Liver (tissue), 9 donors: ENCODE results near the gene TBCD. TPM values are rescaled to one million over a fixed set of nuclear protein-coding genes. Genes with fewer than 3 reads are reported as not detected.

ENCODE experiments used
- DNase-seq: peaks from one replicate; pipeline ENCODE4 v3.0.0-alpha.2; 2017; ENCODE audit warnings: low spot score
- H3K27ac ChIP-seq, 2 donors: one replicate each; pipeline ENCODE4 v1.7.0; 2013; ENCODE audit warnings: inconsistent platforms in 2 of 2, low read length in 2 of 2, control low read depth in 1 of 2, low read depth in 1 of 2, mild to moderate bottlenecking in 1 of 2
- H3K27me3 ChIP-seq, 4 donors: one replicate each; pipeline versions ENCODE4 v1.6.1 to v1.7.0; 2013; ENCODE audit warnings: low read length in 3 of 4, inconsistent platforms in 1 of 4, mild to moderate bottlenecking in 1 of 4, moderate library complexity in 1 of 4; ENCODE audit not compliant: control insufficient read depth in 4 of 4, insufficient read depth in 4 of 4
- H3K36me3 ChIP-seq, 4 donors: one replicate each; pipeline versions ENCODE4 v1.6.1 to v1.7.0; 2013; ENCODE audit warnings: low read length in 3 of 4, mild to moderate bottlenecking in 3 of 4, low read depth in 1 of 4, moderate library complexity in 1 of 4; ENCODE audit not compliant: control insufficient read depth in 4 of 4, insufficient read depth in 3 of 4
- H3K4me1 ChIP-seq, 4 donors: one replicate each; pipeline versions ENCODE4 v1.6.1 to v1.7.0; 2013; ENCODE audit warnings: low read length in 3 of 4, mild to moderate bottlenecking in 3 of 4, moderate library complexity in 1 of 4; ENCODE audit not compliant: control insufficient read depth in 4 of 4, insufficient read depth in 4 of 4
- H3K4me3 ChIP-seq, 3 donors: one replicate each; pipeline versions ENCODE4 v1.6.1 to v1.7.0; 2013; ENCODE audit warnings: low read length in 3 of 3, control low read depth in 1 of 3, low read depth in 1 of 3, mild to moderate bottlenecking in 1 of 3
- H3K9ac ChIP-seq, 2 donors: one replicate each; pipeline ENCODE4 v1.7.0; 2013; ENCODE audit warnings: low read length in 2 of 2, mild to moderate bottlenecking in 2 of 2, moderate library complexity in 2 of 2, control low read depth in 1 of 2, low read depth in 1 of 2
- H3K9me3 ChIP-seq, 4 donors: one replicate each; pipeline versions ENCODE4 v1.6.1 to v1.7.0; 2013; ENCODE audit warnings: low read length in 3 of 4; ENCODE audit not compliant: control insufficient read depth in 4 of 4
- ATF3 ChIP-seq: IDR thresholded peaks from 2 replicates; pipeline ENCODE4 v1.6.1; 2016; ENCODE audit warnings: antibody characterized with exemption
- CTCF ChIP-seq: fragments of 150-350 bp; IDR thresholded peaks from 2 replicates; pipeline ENCODE4 v1.5.1; 2017; ENCODE audit warnings: improper control_type of control experiment, low read depth, low read length; ENCODE audit not compliant: missing input control
- EGR1 ChIP-seq, 2 donors: IDR thresholded peaks; 2 replicates each; pipeline ENCODE4 v1.6.1; 2016 to 2018; ENCODE audit warnings: antibody characterized with exemption in 2 of 2, low read depth in 2 of 2
- FOXA1 ChIP-seq: IDR thresholded peaks from 2 replicates; pipeline ENCODE4 v1.6.1; 2016; ENCODE audit warnings: antibody characterized with exemption
- FOXA2 ChIP-seq: IDR thresholded peaks from 2 replicates; pipeline ENCODE4 v1.6.1; 2016; ENCODE audit warnings: antibody characterized with exemption
- GABPA ChIP-seq, 2 donors: IDR thresholded peaks in 1 of 2; conservative IDR thresholded peaks in 1 of 2; 2 replicates each; pipeline ENCODE4 v1.6.1; 2016; ENCODE audit warnings: antibody characterized with exemption in 2 of 2, mild to moderate bottlenecking in 1 of 2, moderate library complexity in 1 of 2
- HNF4A ChIP-seq, 2 donors: conservative IDR thresholded peaks; 2 replicates each; pipeline ENCODE4 v1.6.1; 2016; ENCODE audit warnings: antibody characterized with exemption in 2 of 2, mild to moderate bottlenecking in 2 of 2
- HNF4G ChIP-seq: IDR thresholded peaks from 2 replicates; pipeline ENCODE4 v1.6.1; 2016; ENCODE audit warnings: antibody characterized with exemption
- NR2F2 ChIP-seq: IDR thresholded peaks from 2 replicates; pipeline ENCODE4 v1.6.1; 2016; ENCODE audit warnings: antibody characterized with exemption
- RAD21 ChIP-seq, 2 donors: IDR thresholded peaks; 2 replicates each; pipeline ENCODE4 v1.6.1; 2016; ENCODE audit warnings: antibody characterized with exemption in 2 of 2, mild to moderate bottlenecking in 2 of 2
- REST ChIP-seq: IDR thresholded peaks from 2 replicates; pipeline ENCODE4 v1.6.1; 2016; ENCODE audit warnings: antibody characterized with exemption, mild to moderate bottlenecking
- RXRA ChIP-seq, 2 donors: IDR thresholded peaks; 2 replicates each; pipeline ENCODE4 v1.6.1; 2017 to 2018; ENCODE audit warnings: antibody characterized with exemption in 2 of 2, mild to moderate bottlenecking in 1 of 2
- SP1 ChIP-seq: IDR thresholded peaks from 2 replicates; pipeline ENCODE4 v1.6.1; 2018; ENCODE audit warnings: antibody characterized with exemption, mild to moderate bottlenecking
- TAF1 ChIP-seq: conservative IDR thresholded peaks from 2 replicates; pipeline ENCODE4 v1.6.1; 2016; ENCODE audit warnings: antibody characterized with exemption, mild to moderate bottlenecking
- YY1 ChIP-seq: IDR thresholded peaks from 2 replicates; pipeline ENCODE4 v1.6.1; 2016; ENCODE audit warnings: antibody characterized with exemption, mild to moderate bottlenecking
- WGBS: extraction: QIAGEN DNeasy Blood & Tissue Kit; methylation state at CpG from one replicate; pipeline ENCODE4 v1.1.7; 2013; 5-methylcytosine and 5-hydroxymethylcytosine counted together
- polyA plus RNA-seq, 2 donors: library from polyadenylated mRNA; stranded (reverse) in 1 of 2; unstranded in 1 of 2; fragments of 200-250 nt in 1 of 2; fragments of >200 nt in 1 of 2; fragmentation: Nextera tagmentation in 1 of 2; extraction: Ambion mirVana in 1 of 2; gene quantifications; one replicate each; pipeline versions ENCODE4 v1.2.1 to v1.2.3, GENCODE V29; 2013 to 2015
- total RNA-seq, 2 donors: library from RNA; depleted of rRNA; stranded (reverse); fragments of >200 nt; gene quantifications; one replicate each; pipeline ENCODE4 v1.2.3, GENCODE V29; 2014
- TF ChIP-seq, protein P1 (sequence below): IDR thresholded peaks from 2 replicates; pipeline ENCODE4 v1.6.1; 2016; ENCODE audit warnings: antibody characterized with exemption
- TF ChIP-seq, protein P2 (sequence below): IDR thresholded peaks from 2 replicates; pipeline ENCODE4 v1.6.1; 2016; ENCODE audit warnings: antibody characterized with exemption
- donor health status: healthy.
- donor health status: healthy.
- donor health status: healthy.
- donor health status: healthy.
- donor health status: healthy.

TBCD gene
- total and polyA plus RNA-seq, 4 donors = 29.8 to 42.2 (median 33.0) TPM

- DNase-seq = no peak
- Histone ChIP-seq H3K4me1 (no peaks in the 10 kb centered on the region), H3K9ac (no peak overlapping the region), H3K27ac (no peak overlapping the region), H3K4me3 (no peak overlapping the region), H3K36me3 (peaks cover 6 to 52% (median 17%) of the 10 kb centered on the region in 4 donors), H3K9me3 (no peaks in the 10 kb centered on the region), H3K27me3 (no peaks in the 10 kb centered on the region)
- TF ChIP-seq, protein P1, sequence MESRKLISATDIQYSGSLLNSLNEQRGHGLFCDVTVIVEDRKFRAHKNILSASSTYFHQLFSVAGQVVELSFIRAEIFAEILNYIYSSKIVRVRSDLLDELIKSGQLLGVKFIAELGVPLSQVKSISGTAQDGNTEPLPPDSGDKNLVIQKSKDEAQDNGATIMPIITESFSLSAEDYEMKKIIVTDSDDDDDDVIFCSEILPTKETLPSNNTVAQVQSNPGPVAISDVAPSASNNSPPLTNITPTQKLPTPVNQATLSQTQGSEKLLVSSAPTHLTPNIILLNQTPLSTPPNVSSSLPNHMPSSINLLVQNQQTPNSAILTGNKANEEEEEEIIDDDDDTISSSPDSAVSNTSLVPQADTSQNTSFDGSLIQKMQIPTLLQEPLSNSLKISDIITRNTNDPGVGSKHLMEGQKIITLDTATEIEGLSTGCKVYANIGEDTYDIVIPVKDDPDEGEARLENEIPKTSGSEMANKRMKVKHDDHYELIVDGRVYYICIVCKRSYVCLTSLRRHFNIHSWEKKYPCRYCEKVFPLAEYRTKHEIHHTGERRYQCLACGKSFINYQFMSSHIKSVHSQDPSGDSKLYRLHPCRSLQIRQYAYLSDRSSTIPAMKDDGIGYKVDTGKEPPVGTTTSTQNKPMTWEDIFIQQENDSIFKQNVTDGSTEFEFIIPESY = no peak
- TF ChIP-seq CTCF (no peak), SP1 (no peak), EGR1 (IDR thresholded peaks at IDR 0.05; ENCODE audit: low read depth in 2 of 2) (no peak), FOXA1 (no peak), RXRA (IDR thresholded peaks at IDR 0.05) (no peak), NR2F2 (no peak), TAF1 (no peak), YY1 (no peak), RAD21 (IDR thresholded peaks at IDR 0.05) (no peak), HNF4A (conservative IDR thresholded peaks at IDR 0.05) (no peak), GABPA (IDR thresholded peaks at IDR 0.05 in 1 of 2, conservative IDR thresholded peaks at IDR 0.05 in 1 of 2) (no peak), HNF4G (no peak), FOXA2 (no peak), REST (no peak), ATF3 (no peak)
- TF ChIP-seq, protein P2, sequence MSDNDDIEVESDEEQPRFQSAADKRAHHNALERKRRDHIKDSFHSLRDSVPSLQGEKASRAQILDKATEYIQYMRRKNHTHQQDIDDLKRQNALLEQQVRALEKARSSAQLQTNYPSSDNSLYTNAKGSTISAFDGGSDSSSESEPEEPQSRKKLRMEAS = no peak
- 96% methylated on average over 17 of the region's 17 CpGs for WGBS
Measured at GRCh38 chr17:82927311-82927660, 175.4 kb downstream of the TBCD start.
